IMR-90 (cell line): Measurements from ENCODE around the gene ZDHHC22. TPM values are rescaled to one million over a fixed set of nuclear protein-coding genes. Genes with fewer than 3 reads are reported as not detected.

ENCODE experiments used
- polyA plus RNA-seq, 3 experiments: library from polyadenylated mRNA; depleted of rRNA; stranded (reverse); fragments of >200 nt; gene quantifications; 2 replicates each; pipeline ENCODE4 v1.2.3, GENCODE V29; 2012; ENCODE audit warnings: low replicate concordance in 1 of 3
- total RNA-seq: library from RNA; depleted of rRNA; stranded (reverse); fragments of >200 nt; gene quantifications from 2 replicates; pipeline ENCODE4 v1.2.3, GENCODE V29; 2012
- TF ChIP-seq, protein P1 (sequence below): fragments of 150-350 bp; IDR thresholded peaks from 2 replicates; pipeline ENCODE4 v1.6.1; 2016; ENCODE audit warnings: low read depth, mild to moderate bottlenecking, low read length, moderate library complexity, borderline replicate concordance

The ZDHHC22 gene
- total and polyA plus RNA-seq, 2 of the 4 experiments (the other 2 are of a cell fraction), result not detected

DNA sequence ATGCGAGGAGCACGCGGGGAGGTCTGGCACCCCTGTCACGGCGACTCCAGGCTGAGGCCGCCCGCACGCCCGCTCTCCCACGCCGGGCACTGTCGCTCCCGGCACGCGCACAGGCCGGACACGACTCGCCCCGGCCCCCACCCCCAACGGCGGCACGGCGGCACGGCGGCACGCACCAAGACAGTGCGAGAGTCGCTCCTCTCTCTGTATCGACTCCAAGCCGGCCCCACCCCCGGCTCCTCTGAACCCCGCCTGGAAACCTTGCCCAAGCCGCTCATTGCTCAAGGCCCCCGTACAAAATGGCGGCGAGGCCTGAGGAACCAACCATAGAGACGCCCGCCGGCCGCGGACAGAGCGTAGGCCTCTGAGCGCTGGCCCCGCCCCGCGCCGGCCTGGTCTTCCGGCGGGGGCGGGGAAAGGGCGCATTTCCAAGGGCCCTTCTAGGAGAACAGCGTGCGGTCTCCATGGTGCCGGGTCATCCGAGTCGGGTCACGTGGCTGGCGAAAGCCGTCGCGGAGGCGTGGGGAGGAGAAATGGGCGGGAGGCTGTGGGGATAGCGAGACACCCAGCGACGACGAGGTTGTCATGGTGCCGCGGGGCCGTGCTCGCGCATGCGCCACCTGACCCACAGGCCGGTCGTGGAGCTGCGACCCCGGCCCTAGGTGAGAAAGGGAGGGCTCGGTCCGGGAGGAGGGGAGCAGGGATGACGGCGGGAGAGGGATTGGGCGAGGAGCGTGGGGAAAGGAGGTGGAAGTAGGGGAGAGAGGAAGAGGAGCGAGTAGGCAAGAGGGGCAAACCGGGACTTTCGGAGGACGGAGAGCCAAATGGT lies 43.7 kb downstream of the ZDHHC22 start, which contains the start of gene CIPC (continued):
- TF ChIP-seq, protein P1, sequence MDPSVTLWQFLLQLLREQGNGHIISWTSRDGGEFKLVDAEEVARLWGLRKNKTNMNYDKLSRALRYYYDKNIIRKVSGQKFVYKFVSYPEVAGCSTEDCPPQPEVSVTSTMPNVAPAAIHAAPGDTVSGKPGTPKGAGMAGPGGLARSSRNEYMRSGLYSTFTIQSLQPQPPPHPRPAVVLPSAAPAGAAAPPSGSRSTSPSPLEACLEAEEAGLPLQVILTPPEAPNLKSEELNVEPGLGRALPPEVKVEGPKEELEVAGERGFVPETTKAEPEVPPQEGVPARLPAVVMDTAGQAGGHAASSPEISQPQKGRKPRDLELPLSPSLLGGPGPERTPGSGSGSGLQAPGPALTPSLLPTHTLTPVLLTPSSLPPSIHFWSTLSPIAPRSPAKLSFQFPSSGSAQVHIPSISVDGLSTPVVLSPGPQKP, result no peak
